Superior temporal gyrus (tissue), 1 donor: ENCODE results near the gene BCORL1.

Experiments used
- DNase-seq: peaks from one replicate; pipeline ENCODE4 v3.0.0-alpha.2; 2016; ENCODE audit errors: extremely low spot score

The BCORL1 gene

GRCh38 chrX:130057209-130057608, 74.8 kb downstream of the BCORL1 start:
- no peak for DNase-seq

GRCh38 chrX:130058652-130059051, 76.2 kb downstream of the BCORL1 start:
- no peak for DNase-seq

DNA sequence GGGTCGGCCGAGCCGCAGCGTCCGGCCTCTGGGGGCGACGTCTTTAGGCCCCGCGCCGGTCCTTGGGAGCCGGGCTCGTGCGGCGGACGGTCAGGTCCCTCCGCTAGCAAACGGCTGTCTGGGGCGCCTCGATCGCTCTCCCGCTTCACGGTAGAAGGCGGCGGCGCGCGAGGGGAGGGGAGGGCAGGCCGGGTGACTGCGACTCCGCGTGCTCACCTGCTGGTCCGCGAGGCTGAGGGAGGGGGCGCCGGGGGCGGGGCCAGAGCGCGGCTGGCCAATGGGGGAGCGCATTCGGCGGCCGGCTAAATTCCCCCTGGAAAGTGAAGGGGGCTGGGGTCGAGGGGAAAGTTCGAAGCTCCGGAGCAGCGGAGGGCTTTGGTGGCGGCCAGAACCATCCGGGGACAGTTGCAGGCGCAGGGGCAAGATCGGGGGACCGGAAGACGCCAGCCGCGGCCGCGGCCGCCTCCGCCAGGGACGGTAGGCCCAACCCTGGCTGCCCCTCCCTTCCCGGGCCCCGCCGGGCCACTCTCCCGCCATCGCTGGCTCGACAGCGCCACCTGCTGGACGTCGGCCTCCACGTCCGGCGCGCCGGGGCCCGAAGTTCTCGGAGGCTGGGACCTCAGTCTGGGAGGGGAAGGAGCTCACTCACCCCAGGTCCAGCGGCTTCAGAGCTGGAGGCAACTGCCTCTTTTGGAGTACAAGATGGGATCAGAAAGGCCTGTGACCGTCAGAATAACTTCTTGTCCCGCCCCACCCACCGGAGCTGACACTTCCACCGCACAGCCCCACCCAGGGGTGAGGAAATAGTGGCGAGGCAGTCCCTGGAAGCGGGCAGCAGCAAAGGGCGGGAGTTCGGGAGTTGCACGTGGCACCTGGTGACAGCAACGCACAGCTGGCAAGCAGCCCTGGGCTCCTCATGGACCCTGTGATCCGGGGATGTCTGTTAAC, 78.0 kb downstream of the BCORL1 start:
- peak; percentile 76 for DNase-seq

DNA sequence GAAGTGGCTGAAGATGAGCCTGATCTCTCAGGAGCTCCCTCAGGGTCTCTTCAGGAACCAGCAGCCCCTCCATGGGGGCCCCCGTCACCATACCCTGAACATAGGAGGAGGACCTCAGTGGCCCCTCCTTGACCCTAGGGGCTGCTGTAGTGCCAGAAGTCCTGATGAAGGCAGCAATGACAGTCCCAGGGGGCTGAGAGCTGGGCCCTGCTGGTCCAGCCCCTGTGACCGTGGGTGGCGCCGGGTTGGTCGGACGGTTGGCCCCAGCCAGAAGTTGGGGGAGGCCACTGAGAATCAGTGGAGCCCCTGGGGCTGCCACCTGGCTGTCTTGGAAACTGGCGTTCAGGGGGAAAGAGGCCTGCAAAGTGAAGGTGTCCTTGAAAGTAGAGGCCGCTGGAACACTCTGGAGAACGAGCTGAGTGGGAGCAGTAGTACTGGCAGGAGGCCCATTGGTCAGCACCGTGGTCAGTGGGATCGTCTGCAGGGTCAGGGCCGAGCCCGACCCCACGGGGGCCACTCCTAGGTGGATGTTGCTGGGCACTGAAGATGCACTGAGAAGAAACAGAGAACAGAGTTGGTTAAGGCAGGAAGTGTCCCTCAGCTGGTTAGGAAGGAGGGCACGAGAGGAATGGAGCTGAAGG, 84.7 kb downstream of the BCORL1 start:
- no peak for DNase-seq

DNA sequence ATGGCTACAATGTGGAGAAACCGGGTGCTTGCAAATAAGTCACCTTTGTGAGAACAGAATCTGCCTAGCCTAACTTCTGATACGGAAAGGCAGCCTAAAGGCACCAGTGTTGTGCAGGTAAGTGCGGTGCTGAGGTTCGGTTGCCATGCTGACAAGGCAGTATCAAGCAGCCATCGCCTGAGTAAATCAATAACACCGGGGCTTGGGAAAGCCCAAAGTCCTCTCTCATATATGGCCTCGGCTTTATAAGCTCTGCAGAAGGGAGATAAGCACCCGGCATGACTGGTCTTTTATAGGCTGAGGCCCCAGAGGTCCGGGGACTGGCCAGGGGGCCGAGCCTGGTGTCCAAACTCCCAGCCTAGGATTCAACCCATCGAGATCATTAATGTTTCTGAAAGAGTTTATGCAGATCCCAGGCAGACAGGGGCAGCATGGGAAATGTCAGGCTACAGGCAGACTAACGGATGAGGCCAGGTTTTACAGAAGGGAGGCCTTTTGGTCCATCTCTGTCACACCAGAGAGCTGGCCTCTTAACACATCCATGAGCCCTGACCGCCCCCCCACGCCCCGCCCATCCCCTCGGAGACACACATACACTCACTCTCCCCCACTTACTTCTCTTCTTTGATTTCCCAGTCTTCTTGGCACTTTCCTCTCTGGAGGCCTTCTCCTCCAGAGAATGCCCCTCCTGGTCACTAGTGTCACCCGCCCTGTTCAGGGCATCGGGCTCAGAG, 89.3 kb downstream of the BCORL1 start:
- DNase-seq = no peak

- DNase-seq = no peak
Measured at GRCh38 chrX:130072345-130072740, 89.9 kb downstream of the BCORL1 start.

DNA sequence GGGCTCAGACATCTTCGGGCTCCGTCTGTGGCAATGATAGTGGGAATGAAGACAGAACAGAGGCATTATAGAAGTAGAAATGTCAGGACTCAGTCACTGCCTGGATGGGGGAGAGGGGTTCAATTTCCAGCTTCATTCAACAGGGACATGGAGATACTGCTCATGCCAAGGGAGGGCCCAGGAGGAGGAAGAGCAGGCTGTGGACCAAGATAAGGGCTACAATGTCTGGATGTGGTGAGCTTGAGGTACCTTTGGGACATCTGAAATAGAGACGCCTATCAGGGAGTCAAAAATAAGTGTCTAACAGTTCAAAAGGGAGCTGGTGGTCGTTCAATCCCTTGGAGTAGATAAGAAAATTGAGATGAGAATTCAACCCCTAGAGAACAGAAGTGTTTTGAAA, 93.3 kb downstream of the BCORL1 start:
- DNase-seq = no peak

DNA sequence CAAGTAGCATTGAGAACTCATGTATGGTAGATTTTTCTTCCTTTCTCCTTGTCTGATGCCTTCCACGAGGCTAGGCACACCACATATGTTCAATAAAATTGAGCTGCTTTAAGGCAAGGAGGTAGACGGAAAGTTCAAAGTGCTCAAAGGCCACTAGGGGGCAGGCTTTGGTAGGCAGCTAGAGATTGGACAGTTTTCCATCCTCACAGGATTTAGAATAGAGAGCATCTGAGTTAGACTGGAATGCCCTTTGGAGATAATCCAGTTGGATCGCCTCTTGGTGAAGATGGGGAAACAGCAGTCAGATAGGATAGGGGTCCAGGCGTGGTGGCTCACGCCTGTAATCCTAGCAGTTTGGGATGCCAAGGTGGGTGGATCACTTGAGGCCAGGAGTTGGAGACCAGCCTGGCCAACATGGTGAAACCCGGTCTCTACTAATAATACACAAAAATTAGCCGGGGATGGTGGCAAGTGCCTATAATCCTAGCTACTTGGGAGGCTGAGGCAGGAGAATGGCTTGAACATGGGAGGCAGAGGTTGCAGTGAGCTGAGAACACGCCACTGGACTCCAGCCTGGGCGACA, 97.5 kb downstream of the BCORL1 start:
- peak; percentile 83 for DNase-seq

DNA sequence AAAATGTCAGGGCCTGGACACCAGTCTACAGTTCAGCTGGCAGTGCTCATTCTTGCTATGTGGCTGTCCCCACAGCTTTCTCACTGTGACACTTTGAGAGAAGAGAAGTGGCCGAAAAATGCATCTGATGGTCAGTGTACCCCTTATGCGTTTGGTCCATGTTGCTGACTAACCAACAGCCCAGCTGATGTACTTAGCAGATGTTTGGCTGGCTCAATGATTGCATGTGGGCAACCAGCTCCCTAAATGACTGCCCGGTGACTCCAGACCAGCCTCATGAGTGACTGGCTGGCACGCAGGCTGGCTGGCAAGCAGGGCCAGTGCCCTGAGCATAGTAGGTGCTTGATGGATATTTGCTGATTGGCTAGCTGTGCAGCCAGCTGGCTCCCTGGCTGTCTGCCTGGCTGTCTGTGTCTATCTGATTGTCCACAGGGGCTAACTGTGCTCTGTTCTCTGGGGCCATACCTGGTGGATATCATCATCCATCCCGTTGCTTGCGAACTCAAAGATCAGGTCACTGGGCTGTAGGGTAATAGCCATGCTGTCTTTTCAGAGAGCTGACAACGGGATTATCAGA, 98.4 kb downstream of the BCORL1 start:
- no peak for DNase-seq

DNA sequence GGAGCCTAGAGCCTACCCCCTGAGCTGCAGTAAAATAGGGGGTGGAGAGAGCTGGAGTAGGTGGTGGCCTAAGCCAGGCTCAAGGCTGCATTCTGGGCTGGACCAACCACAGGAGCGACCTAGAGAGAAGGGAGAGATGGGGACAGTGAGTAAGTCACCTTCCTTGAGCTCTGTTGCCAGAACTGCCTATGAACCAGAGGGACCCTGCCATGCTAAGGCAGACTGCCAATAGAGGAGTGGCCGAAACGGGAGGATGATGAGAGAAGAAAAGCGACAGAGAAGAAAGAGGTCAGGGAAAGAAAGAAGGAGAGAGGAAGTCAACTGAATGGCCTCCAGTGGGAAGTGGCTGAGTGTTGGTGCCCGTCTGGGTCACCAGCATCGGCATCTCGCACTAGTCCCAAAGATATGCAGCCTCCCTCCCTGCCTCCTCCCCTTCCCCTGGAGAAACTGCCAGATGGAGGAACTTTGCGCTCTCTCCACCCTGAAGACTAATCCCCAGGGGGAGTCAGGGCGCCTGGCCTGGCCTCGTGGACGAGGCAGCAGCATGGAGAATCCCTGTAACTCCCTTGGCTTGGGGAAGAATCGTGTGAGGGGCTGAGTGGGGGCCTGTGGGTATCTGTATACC, 99.1 kb downstream of the BCORL1 start:
- DNase-seq = no peak

DNA sequence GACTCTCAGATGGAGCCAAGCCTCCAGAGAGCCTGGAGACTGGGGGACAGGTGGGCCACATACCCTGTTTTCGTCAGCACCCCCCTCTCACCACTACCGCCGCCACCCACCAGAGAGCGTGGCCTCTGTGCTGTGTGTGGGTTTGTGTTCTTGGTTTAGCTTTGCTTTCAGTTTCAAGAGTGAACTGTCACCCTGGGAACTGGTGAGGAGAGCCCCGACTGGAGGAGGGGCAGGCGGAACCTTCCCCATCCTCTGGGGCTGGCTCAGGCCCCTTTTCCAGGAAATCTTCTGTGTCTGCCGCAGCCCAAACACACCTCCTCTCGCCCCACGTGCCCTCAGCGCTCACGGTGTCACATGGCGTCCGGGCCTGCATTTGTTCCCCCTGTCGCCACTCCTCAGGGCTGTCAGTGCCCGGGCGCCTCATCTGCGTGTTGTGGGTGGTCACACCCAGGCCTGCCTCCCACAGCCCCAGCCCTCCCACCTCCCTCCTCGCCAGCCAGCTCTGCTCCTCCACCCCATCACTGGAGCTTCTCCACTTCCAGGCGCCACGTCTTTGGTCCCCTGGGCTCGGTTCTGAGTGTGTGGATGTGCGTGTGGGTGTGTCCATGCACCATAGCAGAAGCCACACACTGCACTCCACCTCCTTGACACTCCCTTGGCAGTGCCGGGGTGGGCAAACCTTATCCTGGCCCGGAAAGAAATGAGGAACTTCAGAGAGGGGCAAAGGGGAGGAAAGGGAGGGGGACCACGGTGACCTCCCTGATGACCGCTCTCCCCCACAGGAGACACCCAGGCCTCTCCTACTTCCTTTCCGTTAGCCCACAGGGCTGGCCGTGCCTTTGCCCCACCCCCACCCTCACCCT, 100.0 kb downstream of the BCORL1 start:
- DNase-seq = no peak

DNA sequence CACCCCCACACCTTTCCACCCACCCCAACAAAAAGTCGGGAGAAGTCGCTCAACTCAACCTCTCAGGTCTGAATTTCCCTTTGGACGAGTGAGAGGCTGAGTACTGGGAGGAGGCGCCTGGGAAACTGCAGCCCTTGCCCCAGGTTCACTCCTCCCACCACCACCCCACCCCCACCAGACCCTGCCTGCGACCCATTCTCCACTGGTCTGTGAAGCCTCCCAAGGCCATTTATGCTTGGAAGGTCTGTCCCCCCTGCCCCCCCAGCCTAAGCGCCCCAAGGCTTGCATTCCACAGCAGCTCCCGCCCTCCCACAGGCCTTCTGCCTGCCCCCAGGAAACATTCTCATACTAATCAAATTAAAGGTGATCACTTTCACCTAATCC, 100.7 kb downstream of the BCORL1 start:
- DNase-seq = no peak

DNA sequence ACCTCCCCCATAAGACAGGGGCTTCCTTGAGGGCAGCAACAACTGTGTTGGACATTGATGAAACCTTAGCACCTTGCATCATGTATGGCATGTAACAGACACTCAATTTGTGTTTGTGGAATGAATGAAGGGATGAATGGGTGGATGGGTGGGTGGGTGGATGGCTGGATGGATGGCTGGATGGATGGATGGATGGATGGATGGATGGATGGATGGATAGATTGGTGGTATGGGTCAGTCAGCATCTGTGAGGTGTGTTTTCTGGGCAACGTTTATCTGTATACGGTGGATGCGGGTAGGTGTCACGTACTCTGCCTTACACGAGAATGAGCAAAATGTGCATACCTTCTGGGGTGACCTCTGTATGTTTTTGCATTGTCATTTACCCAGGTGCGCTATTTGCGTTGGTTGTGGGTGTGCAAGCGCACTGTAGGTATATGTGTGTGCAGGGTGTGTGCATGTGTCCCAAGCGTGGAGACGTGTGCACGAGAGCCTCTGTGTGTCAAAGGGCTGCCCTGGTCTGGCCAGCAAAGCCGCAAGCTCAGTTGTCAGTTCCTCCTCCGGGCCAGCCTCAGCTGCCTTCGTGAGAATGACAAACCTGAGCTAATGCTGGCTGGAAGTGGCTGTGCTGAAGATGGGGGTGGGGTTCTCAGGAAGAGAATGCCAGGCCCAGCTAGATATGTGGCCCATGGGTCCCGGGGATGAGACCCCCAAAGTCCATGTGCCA, 101.4 kb downstream of the BCORL1 start:
- no peak for DNase-seq

DNA sequence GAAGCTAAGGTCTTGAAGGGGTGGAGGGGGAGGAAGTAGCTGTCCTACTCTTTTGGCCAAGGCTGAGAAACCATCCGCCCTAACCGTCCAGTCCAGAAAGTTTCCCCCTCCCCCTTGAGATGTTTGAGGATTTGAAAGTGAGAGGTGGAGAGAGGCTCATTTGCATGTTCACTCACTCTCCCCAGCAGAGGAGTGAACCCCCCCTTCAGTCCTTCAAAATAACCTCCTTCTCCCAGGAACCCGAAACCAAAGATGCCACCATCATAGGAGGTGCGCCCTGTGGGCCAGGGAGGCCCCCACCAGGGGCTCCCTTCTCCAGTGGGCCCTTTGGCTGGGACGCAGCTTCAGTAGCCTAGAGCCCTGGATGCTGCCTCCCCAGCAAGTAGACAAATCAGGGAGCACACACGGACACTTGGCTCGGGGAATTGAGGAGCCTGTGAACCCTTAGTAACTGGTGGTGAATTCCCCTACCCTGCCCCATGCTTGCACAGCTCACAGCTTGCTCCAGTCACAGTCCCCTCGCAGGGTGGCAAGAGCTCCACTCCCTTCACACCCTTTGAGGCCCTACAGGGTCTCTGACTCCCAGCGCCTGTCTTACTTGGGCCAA, 102.3 kb downstream of the BCORL1 start:
- no peak for DNase-seq

GRCh38 chrX:130085551-130086446, 103.4 kb downstream of the BCORL1 start:
- DNase-seq = no peak

GRCh38 chrX:130086447-130087206, 104.2 kb downstream of the BCORL1 start:
- DNase-seq = no peak

GRCh38 chrX:130090364-130090763, 107.9 kb downstream of the BCORL1 start:
- DNase-seq = no peak
